Testis (tissue), 3 donors: ENCODE data around the gene LSS. TPM values are rescaled to one million over a fixed set of nuclear protein-coding genes. Genes with fewer than 3 reads are reported as not detected.

ENCODE experiments used
- DNase-seq: peaks from one replicate; pipeline ENCODE4 v3.0.0-alpha.2; 2019
- H3K27ac ChIP-seq, 2 donors: fragments of 200-600 bp; sonication (generic); one replicate each; pipeline ENCODE4 v1.5.1; 2019
- H3K27me3 ChIP-seq: fragments of 200-600 bp; sonication (generic); one replicate; pipeline ENCODE4 v1.5.1; 2019
- H3K36me3 ChIP-seq: fragments of 200-600 bp; sonication (generic); one replicate; pipeline ENCODE4 v1.5.1; 2017; ENCODE audit warnings: low read depth; ENCODE audit errors: missing control alignments
- H3K4me1 ChIP-seq: fragments of 200-600 bp; sonication (generic); one replicate; pipeline ENCODE4 v1.5.1; 2019
- H3K4me3 ChIP-seq, 2 donors: fragments of 200-600 bp; sonication (generic); one replicate each; pipeline ENCODE4 v1.5.1; 2017 to 2019
- H3K9me3 ChIP-seq: fragments of 200-600 bp; sonication (generic); one replicate; pipeline ENCODE4 v1.5.1; 2017
- CTCF ChIP-seq, 3 experiments: fragments of 450-650 bp in 2 of 3; fragments of 200-600 bp in 1 of 3; sonication (generic) in 1 of 3; IDR thresholded peaks; one replicate each; pipeline ENCODE4 v1.5.1; 2016 to 2019; ENCODE audit warnings: antibody characterized with exemption in 3 of 3, mild to moderate bottlenecking in 2 of 3, moderate library complexity in 1 of 3
- POLR2A ChIP-seq: fragments of 450-650 bp; IDR thresholded peaks from one replicate; pipeline ENCODE4 v1.6.1; 2017; ENCODE audit warnings: antibody characterized with exemption, mild to moderate bottlenecking, moderate library complexity
- WGBS, 2 donors: methylation state at CpG; one replicate each; pipeline ENCODE4 v1.1.5; 2018; 5-methylcytosine and 5-hydroxymethylcytosine counted together
- intact Hi-C: fragments of 100-400 bp; cut with DNase I; formaldehyde crosslinking; loops from one replicate; pipeline ENCODE4 v1.15.1; 2023; ENCODE audit warnings: low total_unique reads
- polyA plus RNA-seq: library from polyadenylated mRNA; stranded (reverse); fragments of 350-450 nt; fragmentation: Illumina TruSeq; extraction: RNeasy Lipid Tissue Mini Kit (QIAGEN cat#74804); gene quantifications from one replicate; pipeline ENCODE4 v1.2.3, GENCODE V29; 2014; ENCODE audit warnings: low read depth, low replicate concordance; ENCODE audit not compliant: insufficient read depth
- total RNA-seq, 2 donors: library from RNA; depleted of rRNA; stranded (reverse); fragments of >200 nt; gene quantifications; one replicate each; pipeline ENCODE4 v1.2.3, GENCODE V29; 2016

Gene LSS
- total and polyA plus RNA-seq, 3 donors from 2014 or later = 35.6 to 152 (median 126) TPM

- Histone ChIP-seq H3K36me3 (peaks cover 4% of the 10 kb centered on the region), H3K9me3 (no peaks in the 10 kb centered on the region), H3K4me1 (no peaks in the 10 kb centered on the region), H3K27ac (no peak overlapping the region), H3K4me3 (no peak overlapping the region), H3K27me3 (no peaks in the 10 kb centered on the region)
- 94% methylated on average over 13 of the region's 13 CpGs for WGBS, 2 donors
- no peak for DNase-seq
- intact Hi-C loops = no loop called here
- no peak for TF ChIP-seq CTCF (IDR thresholded peaks at IDR 0.05)
- no peak for TF ChIP-seq POLR2A
Observed at GRCh38 chr21:46268371-46268770, 39.8 kb upstream of the LSS start.

GRCh38 chr21:46266946-46267345 is 38.4 kb upstream of the LSS start:
- peaks cover 4% of the 10 kb centered on the region for H3K36me3 ChIP-seq
- DNase-seq = no peak
- 77 to 94% methylated on average over 11 to 19 of the region's 19 CpGs for WGBS, 2 donors

DNA sequence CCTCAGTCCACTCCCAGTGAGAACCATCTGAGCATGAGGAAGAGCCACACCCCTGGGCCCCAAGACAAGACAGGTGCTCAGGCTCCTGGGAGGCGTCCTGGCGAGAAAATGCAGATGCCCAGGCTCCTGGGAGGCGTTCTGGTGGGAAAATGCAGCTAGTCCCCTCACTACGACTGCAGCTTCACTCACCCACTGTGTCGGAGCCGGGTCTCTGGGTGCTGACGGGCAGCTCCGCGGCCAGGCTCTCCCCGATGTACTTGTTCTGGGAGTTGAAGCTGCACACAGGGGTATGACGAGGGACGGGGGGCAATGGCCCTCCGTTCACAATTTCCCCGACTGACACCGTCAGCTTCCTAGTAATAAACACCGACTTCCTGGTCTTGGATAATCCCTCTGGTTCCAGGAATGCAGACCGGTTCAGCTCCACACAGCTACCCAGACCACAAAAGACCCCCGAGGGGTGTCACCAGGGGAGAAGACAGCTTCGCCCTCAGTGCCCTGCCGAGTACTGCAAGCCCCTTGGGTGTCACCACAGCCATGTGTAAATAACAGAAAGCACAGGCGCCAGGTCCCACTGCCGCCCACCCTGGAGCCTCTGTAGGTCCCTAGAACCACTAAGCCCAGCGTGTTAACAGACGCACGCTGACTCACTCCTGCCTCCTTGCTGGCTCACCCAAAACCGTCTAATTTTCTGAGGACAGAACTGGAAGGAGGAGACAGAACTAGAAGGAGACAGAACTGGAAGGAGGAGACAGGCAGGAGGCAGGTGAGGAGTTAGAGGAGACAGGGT is 37.4 kb upstream of the LSS start:
- intact Hi-C loops = no loop called here
- no peak for TF ChIP-seq CTCF (IDR thresholded peaks at IDR 0.05)
- TF ChIP-seq POLR2A = no peak
- H3K4me3 ChIP-seq = no peak overlapping the region
- no peaks in the 10 kb centered on the region for H3K27me3 ChIP-seq
- DNase-seq = no peak
- no peaks in the 10 kb centered on the region for H3K4me1 ChIP-seq
- WGBS, 2 donors = 85 to 89% methylated on average over 16 to 26 of the region's 26 CpGs
- peaks cover 4% of the 10 kb centered on the region for H3K36me3 ChIP-seq
- H3K27ac ChIP-seq = no peak overlapping the region
- no peaks in the 10 kb centered on the region for H3K9me3 ChIP-seq

More at GRCh38 chr21:46266946-46267345, 38.4 kb upstream of the LSS start:
- no peaks in the 10 kb centered on the region for H3K27me3 ChIP-seq
- no peaks in the 10 kb centered on the region for H3K4me1 ChIP-seq
- no peak for TF ChIP-seq POLR2A
- no peak for TF ChIP-seq CTCF (IDR thresholded peaks at IDR 0.05)
- no peak overlapping the region for H3K27ac ChIP-seq
- intact Hi-C loops = no loop called here
- H3K9me3 ChIP-seq = no peaks in the 10 kb centered on the region
- H3K4me3 ChIP-seq = no peak overlapping the region

GRCh38 chr21:46264690-46265144 is 36.1 kb upstream of the LSS start:
- TF ChIP-seq CTCF (IDR thresholded peaks at IDR 0.05) = no peak
- DNase-seq = no peak
- no peak overlapping the region for H3K4me3 ChIP-seq
- no peak overlapping the region for H3K27ac ChIP-seq
- intact Hi-C loops = no loop called here
- no peaks in the 10 kb centered on the region for H3K9me3 ChIP-seq
- no peaks in the 10 kb centered on the region for H3K4me1 ChIP-seq
- peaks cover 4% of the 10 kb centered on the region for H3K36me3 ChIP-seq
- WGBS, 2 donors = 90% methylated on average over 8 to 13 of the region's 13 CpGs
- no peaks in the 10 kb centered on the region for H3K27me3 ChIP-seq
